ENCODE measurements around the gene GCNT4.
"Not testable (repeated sequence)": the region's sequence is repeated elsewhere in the genome, so short reads cannot be mapped to it uniquely, and the experiment has no call there.

GCNT4 gene

GRCh38 chr5:75052192-75053053 lies at the start of gene GCNT4:
GCNT4 (minus strand) TSS chr5:75052558; CDS start chr5:75030037, 22,521 bp downstream.
- no peak for DNase-seq (ENCODE audit: low read depth, low spot score)

GRCh38 chr5:75095956-75096355 lies 43.6 kb upstream of the GCNT4 start:
- DNase-seq (ENCODE audit: low read depth, low spot score), result not testable (repeated sequence)

GRCh38 chr5:75091597-75091996 lies 39.2 kb upstream of the GCNT4 start:
- no peak for DNase-seq (ENCODE audit: low read depth, low spot score)

GRCh38 chr5:75089662-75090061 lies 37.3 kb upstream of the GCNT4 start:
- no peak for DNase-seq (ENCODE audit: low read depth, low spot score)

- DNase-seq (ENCODE audit: low read depth, low spot score), result no peak
Measured at GRCh38 chr5:75089137-75089536, 36.8 kb upstream of the GCNT4 start.

GRCh38 chr5:75088648-75089047 lies 36.3 kb upstream of the GCNT4 start:
- no peak for DNase-seq (ENCODE audit: low read depth, low spot score)

- DNase-seq (ENCODE audit: low read depth, low spot score), result no peak
Measured at GRCh38 chr5:75081510-75081909, 29.2 kb upstream of the GCNT4 start.

GRCh38 chr5:75079346-75079745 lies 27.0 kb upstream of the GCNT4 start:
- DNase-seq (ENCODE audit: low read depth, low spot score), result not testable (repeated sequence)

GRCh38 chr5:75078027-75078426 lies 25.7 kb upstream of the GCNT4 start:
- DNase-seq (ENCODE audit: low read depth, low spot score), result no peak

- no peak for DNase-seq (ENCODE audit: low read depth, low spot score)
Measured at GRCh38 chr5:75072061-75072460, 19.7 kb upstream of the GCNT4 start.

GRCh38 chr5:75071100-75071499 lies 18.7 kb upstream of the GCNT4 start:
- no peak for DNase-seq (ENCODE audit: low read depth, low spot score)

- DNase-seq (ENCODE audit: low read depth, low spot score), result no peak
Measured at GRCh38 chr5:75067434-75067833, 15.1 kb upstream of the GCNT4 start.

GRCh38 chr5:75062925-75063531 lies 10.7 kb upstream of the GCNT4 start:
- no peak for DNase-seq (ENCODE audit: low read depth, low spot score)

- DNase-seq (ENCODE audit: low read depth, low spot score), result no peak
Measured at GRCh38 chr5:75059912-75060545, 7.7 kb upstream of the GCNT4 start.

GRCh38 chr5:75058986-75059535 lies 6.7 kb upstream of the GCNT4 start:
- DNase-seq (ENCODE audit: low read depth, low spot score), result no peak

- no peak for DNase-seq (ENCODE audit: low read depth, low spot score)
Measured at GRCh38 chr5:75057561-75057960, 5.2 kb upstream of the GCNT4 start.

GRCh38 chr5:75055727-75056144 lies 3.4 kb upstream of the GCNT4 start:
- no peak for DNase-seq (ENCODE audit: low read depth, low spot score)

GRCh38 chr5:75054134-75054930 lies 2.0 kb upstream of the GCNT4 start:
- no peak for DNase-seq (ENCODE audit: low read depth, low spot score)

GRCh38 chr5:75053304-75054133 lies 1.2 kb upstream of the GCNT4 start:
- no peak for DNase-seq (ENCODE audit: low read depth, low spot score)

- DNase-seq (ENCODE audit: low read depth, low spot score), result no peak
Measured at GRCh38 chr5:75053054-75053303, 621 bp upstream of the GCNT4 start.

GRCh38 chr5:75051217-75051751 lies 1.1 kb downstream of the GCNT4 start:
- no peak for DNase-seq (ENCODE audit: low read depth, low spot score)
